ENCODE results near the gene PIP5KL1.
"Not testable (repeated sequence)": the region's sequence is repeated elsewhere in the genome, so short reads cannot be mapped to it uniquely, and the experiment has no call there.

PIP5KL1 gene

GRCh38 chr9:127885508-127886281 lies 44.9 kb downstream of the PIP5KL1 start:
- DNase-seq, result no peak

GRCh38 chr9:127884976-127885490 lies 45.5 kb downstream of the PIP5KL1 start:
- no peak for DNase-seq

GRCh38 chr9:127884427-127884911 lies 46.1 kb downstream of the PIP5KL1 start:
- DNase-seq, result no peak

- DNase-seq, result no peak
Observed at GRCh38 chr9:127883959-127884358, 46.6 kb downstream of the PIP5KL1 start.

GRCh38 chr9:127881715-127882114 lies 48.9 kb downstream of the PIP5KL1 start:
- DNase-seq, result not testable (repeated sequence)

GRCh38 chr9:127880143-127880542 lies 50.4 kb downstream of the PIP5KL1 start:
- no peak for DNase-seq

- no peak for DNase-seq
Observed at GRCh38 chr9:127878652-127879390, 51.8 kb downstream of the PIP5KL1 start.

GRCh38 chr9:127878001-127878651 lies 52.5 kb downstream of the PIP5KL1 start:
- no peak for DNase-seq

GRCh38 chr9:127877566-127877998 lies 53.0 kb downstream of the PIP5KL1 start, which contains the start of gene AK1:
Gene AK1 (minus strand): TSS chr9:127877675. CDS start chr9:127874617, 3,058 bp downstream.
- DNase-seq, result no peak

- no peak for DNase-seq
Observed at GRCh38 chr9:127876764-127877562, 53.6 kb downstream of the PIP5KL1 start.

- DNase-seq, result no peak
Observed at GRCh38 chr9:127876026-127876763, 54.4 kb downstream of the PIP5KL1 start.

- DNase-seq, result no peak
Observed at GRCh38 chr9:127875306-127875966, 55.1 kb downstream of the PIP5KL1 start.

- no peak for DNase-seq
Observed at GRCh38 chr9:127874301-127875221, 56.0 kb downstream of the PIP5KL1 start.

- no peak for DNase-seq
Observed at GRCh38 chr9:127873886-127874285, 56.7 kb downstream of the PIP5KL1 start.

- no peak for DNase-seq
Observed at GRCh38 chr9:127873223-127873691, 57.3 kb downstream of the PIP5KL1 start.

GRCh38 chr9:127872369-127873222 lies 58.0 kb downstream of the PIP5KL1 start:
- DNase-seq, result no peak

- DNase-seq, result no peak
Observed at GRCh38 chr9:127871531-127871930, 59.0 kb downstream of the PIP5KL1 start.

GRCh38 chr9:127870887-127871286 lies 59.7 kb downstream of the PIP5KL1 start:
- no peak for DNase-seq
